Chondrocyte (in vitro differentiated cells): ENCODE data around the gene RAB8A. TPM values are rescaled to one million over a fixed set of nuclear protein-coding genes. Genes with fewer than 3 reads are reported as not detected.

Experiments used
- DNase-seq: peaks from one replicate; pipeline ENCODE4 v3.0.0; 2021; ENCODE audit warnings: mixed read lengths, low spot score
- H3K27ac Mint-ChIP-seq: one replicate; pipeline ENCODE4 v1.8.0; 2021; ENCODE audit warnings: mild to moderate bottlenecking, moderate library complexity, mixed read lengths; ENCODE audit not compliant: unreplicated experiment
- H3K27me3 Mint-ChIP-seq: 2 replicates; pipeline ENCODE4 v1.8.0; 2021; ENCODE audit warnings: low read depth, mixed read lengths
- H3K36me3 Mint-ChIP-seq: 2 replicates; pipeline ENCODE4 v1.8.0; 2021; ENCODE audit warnings: low read depth, mixed read lengths
- H3K4me1 Mint-ChIP-seq: 2 replicates; pipeline ENCODE4 v1.8.0; 2021; ENCODE audit warnings: low read depth, mild to moderate bottlenecking, mixed read lengths
- H3K4me3 Mint-ChIP-seq: one replicate; pipeline ENCODE4 v1.8.0; 2021; ENCODE audit warnings: mild to moderate bottlenecking, moderate library complexity, mixed read lengths; ENCODE audit not compliant: unreplicated experiment
- H3K9me3 Mint-ChIP-seq: 2 replicates; pipeline ENCODE4 v1.8.0; 2021; ENCODE audit warnings: low read depth, mixed read lengths
- CTCF ChIP-seq: fragments of 200-600 bp; sonication (generic); IDR thresholded peaks from 2 replicates; pipeline ENCODE4 v1.5.0; 2021; ENCODE audit warnings: antibody characterized with exemption, mild to moderate bottlenecking, moderate library complexity
- total RNA-seq: library from RNA; stranded (reverse); gene quantifications from 3 replicates; pipeline ENCODE4 v1.2.1, GENCODE V29; 2021

Gene RAB8A
- total RNA-seq, 1 donor from 2014 or later = 65.5 TPM

GRCh38 chr19:16076958-16077611 is 34.6 kb upstream of the RAB8A start:
- DNase-seq = peak; percentile 91
- Mint-ChIP-seq H3K9me3 (no peaks in the 10 kb centered on the region), H3K4me1 (peaks cover 65% of the 10 kb centered on the region), H3K4me3 (peak overlapping the region; percentile 97), H3K27ac (peak overlapping the region; percentile 99), H3K27me3 (no peaks in the 10 kb centered on the region), H3K36me3 (peaks cover 21% of the 10 kb centered on the region)
- TF ChIP-seq CTCF = no peak

- H3K4me3 Mint-ChIP-seq = peak overlapping the region; percentile 97
- DNase-seq = peak; percentile 42
- peaks cover 67% of the 10 kb centered on the region for H3K4me1 Mint-ChIP-seq
- no peaks in the 10 kb centered on the region for H3K27me3 Mint-ChIP-seq
- H3K9me3 Mint-ChIP-seq = no peaks in the 10 kb centered on the region
- H3K36me3 Mint-ChIP-seq = peaks cover 30% of the 10 kb centered on the region
- peak overlapping the region; percentile 99 for H3K27ac Mint-ChIP-seq
- no peak for TF ChIP-seq CTCF
These were observed 33.5 kb upstream of the RAB8A start for GRCh38 chr19:16077984-16078758.

- no peak for DNase-seq
- Mint-ChIP-seq H3K9me3 (no peaks in the 10 kb centered on the region), H3K36me3 (peaks cover 34% of the 10 kb centered on the region), H3K27me3 (no peaks in the 10 kb centered on the region), H3K27ac (peak overlapping the region; percentile 99), H3K4me1 (peaks cover 67% of the 10 kb centered on the region), H3K4me3 (peak overlapping the region; percentile 97)
- TF ChIP-seq CTCF = no peak
These were observed 32.7 kb upstream of the RAB8A start for GRCh38 chr19:16078759-16079707.

DNA sequence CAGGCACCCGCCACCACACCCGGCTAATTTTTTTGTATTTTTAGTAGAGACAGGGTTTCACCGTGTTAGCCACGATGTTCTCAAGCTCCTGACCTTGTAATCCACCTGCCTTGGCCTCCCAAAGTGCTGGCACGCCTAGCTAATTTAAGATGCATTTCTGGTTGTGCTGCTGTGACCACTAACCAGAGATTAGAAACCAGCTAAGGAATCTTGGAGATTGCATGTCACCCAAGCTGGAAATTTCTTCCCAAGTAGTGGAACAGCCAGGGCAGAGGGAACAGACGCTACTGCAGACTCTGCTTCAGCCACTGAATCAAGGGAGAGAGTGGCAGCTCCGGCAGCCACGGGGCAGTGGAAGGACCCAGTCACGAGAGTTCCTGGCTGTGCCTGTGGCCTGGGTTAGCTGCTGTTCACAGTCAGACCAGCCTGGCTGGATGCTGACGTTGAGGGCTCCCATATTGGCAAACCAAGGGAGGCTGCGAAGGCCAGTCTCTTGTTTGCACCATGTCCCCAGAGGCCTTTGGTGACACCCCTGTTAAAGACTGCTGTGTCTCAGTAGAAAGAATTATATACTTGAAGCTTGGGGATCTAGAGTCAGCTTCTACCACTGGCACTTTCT is 27.5 kb upstream of the RAB8A start:
- no peaks in the 10 kb centered on the region for H3K27me3 Mint-ChIP-seq
- TF ChIP-seq CTCF = no peak
- H3K4me1 Mint-ChIP-seq = peaks cover 65% of the 10 kb centered on the region
- no peak for DNase-seq
- H3K4me3 Mint-ChIP-seq = no peak overlapping the region
- no peaks in the 10 kb centered on the region for H3K9me3 Mint-ChIP-seq
- peak overlapping the region; percentile 82 for H3K27ac Mint-ChIP-seq
- H3K36me3 Mint-ChIP-seq = peaks cover 52% of the 10 kb centered on the region
